H7 (cell line): Measurements from ENCODE around the gene SPTBN1. TPM values are rescaled to one million over a fixed set of nuclear protein-coding genes. Genes with fewer than 3 reads are reported as not detected.
"Not testable (repeated sequence)": the region's sequence is repeated elsewhere in the genome, so short reads cannot be mapped to it uniquely, and the experiment has no call there.

ENCODE experiments used
- DNase-seq: peaks from one replicate; pipeline ENCODE4 v3.0.0; 2012
- H3K27me3 ChIP-seq: 2 replicates; pipeline ENCODE4 v1.6.0; 2011; ENCODE audit warnings: mild to moderate bottlenecking, low read length; ENCODE audit not compliant: control insufficient read depth, insufficient read depth
- H3K36me3 ChIP-seq: replicated peaks from 2 replicates; pipeline ENCODE4 v1.5.1; 2011; ENCODE audit warnings: low read length; ENCODE audit not compliant: control insufficient read depth, insufficient read depth
- H3K4me3 ChIP-seq: 2 replicates; pipeline ENCODE4 v1.5.1; 2011; ENCODE audit warnings: low read depth, mild to moderate bottlenecking, control low read depth, low read length, moderate library complexity; ENCODE audit not compliant: insufficient read depth
- total RNA-seq: library from RNA; depleted of rRNA; stranded (reverse); fragments of >200 nt; shearing (Covaris generic); gene quantifications from 2 replicates; pipeline ENCODE4 v1.2.3, GENCODE V29; 2014

The SPTBN1 gene
- total RNA-seq, 1 experiment from 2014 or later = 100 TPM

DNA sequence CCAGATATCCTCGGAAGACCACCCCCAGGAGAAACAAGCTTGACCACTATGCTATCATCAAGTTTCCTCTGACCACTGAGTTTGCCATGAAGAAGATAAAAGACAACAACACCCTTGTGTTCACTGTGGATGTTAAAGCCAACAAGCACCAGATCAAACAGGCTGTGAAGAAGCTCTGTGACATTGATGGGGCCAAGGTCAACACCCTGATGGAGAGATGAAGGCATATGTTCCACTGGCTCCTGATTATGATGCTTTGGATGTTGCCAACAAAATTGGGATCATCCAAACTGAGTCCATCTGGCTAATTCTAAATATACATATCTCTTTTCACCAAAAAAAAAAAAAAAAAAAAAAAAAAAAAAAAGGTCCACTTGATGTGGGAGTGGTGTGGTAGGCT is 73.4 kb downstream of the SPTBN1 start:
- not testable (repeated sequence) for DNase-seq, H3K27me3 ChIP-seq, H3K36me3 ChIP-seq, H3K4me3 ChIP-seq

DNA sequence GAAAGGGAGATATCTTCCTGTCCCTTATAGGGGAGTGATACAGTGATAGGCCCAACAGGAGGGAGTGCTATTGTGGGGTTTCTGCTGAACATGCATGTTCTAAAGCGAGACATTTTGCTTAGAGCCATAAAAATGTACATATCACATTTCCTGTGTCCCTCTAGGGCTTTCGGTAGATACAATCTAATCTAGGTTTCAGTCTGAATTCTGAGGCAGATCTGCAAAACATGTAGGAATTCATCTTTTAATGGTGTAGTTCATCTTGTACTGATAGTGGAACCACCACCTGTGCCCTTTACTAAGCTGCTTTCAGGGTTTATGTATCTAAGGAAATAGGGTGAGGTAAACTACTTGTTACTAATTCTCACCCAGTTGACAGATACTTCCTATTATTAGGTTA is 73.8 kb downstream of the SPTBN1 start:
- Histone ChIP-seq H3K27me3 (no peaks in the 10 kb centered on the region), H3K36me3 (no peaks in the 10 kb centered on the region; the same call in 1 of the 2 replicates), H3K4me3 (no peak overlapping the region)
- no peak for DNase-seq

DNA sequence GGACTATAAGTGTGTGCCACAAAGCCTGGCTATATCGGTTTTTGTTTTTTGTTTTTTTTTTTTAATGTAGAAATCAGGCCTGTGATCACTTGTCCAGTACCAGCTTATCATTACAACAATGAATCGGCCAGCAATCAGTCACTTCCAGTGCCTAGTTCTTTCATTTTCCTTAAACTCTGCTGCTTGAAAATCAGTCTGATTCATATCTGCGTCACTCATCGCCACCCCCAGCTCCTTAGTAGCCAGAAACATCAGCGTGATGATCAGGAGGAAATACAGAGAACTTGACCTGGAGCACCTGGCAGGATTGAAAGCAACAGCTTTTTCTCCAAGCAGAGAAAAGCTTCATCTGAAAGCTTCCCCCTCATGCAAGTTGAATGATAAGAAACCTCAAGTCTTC is 75.4 kb downstream of the SPTBN1 start:
- H3K27me3 ChIP-seq = no peaks in the 10 kb centered on the region
- DNase-seq = no peak
- H3K4me3 ChIP-seq = no peak overlapping the region
- H3K36me3 ChIP-seq = no peaks in the 10 kb centered on the region; the same call in 1 of the 2 replicates

DNA sequence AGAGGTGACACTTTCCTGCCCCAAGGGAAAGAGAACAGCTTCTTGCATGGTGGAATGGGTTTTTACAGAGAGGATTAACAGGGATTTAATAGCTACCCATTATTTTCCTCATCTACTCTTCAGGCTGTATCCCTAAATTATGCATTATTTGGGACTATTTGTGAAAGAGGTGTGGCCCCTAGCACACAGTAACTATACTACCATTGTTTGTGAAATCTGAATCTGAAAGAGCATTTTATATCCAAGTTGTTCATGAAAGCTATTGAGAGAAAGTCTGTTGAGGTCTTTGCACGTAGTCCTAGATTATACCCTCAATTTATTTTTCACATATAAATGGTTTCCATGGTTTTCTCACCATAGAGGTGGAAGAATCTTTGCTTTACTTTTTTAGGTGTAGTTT is 78.1 kb downstream of the SPTBN1 start:
- H3K27me3 ChIP-seq = no peaks in the 10 kb centered on the region
- DNase-seq = no peak
- H3K36me3 ChIP-seq = no peaks in the 10 kb centered on the region
- H3K4me3 ChIP-seq = no peak overlapping the region

DNA sequence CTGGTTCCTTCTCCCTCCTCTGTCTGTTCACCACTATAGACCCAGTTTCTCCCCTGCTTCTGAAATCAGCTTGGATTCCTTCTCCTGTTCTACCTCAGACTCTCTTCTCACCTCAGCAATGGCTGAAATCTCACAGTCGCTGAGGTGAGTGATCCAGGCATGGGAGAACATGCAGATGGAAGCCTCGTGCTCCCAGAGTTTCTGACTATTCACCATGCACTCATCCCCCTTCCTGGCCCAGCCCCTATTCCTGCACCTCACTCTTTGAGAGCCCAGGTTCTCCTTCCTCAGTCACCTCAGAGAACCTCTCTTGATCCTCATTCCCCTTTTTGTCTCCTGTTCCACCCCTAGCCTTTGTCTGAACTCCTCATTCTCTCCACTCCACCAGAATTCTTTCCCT is 78.5 kb downstream of the SPTBN1 start:
- H3K36me3 ChIP-seq = no peaks in the 10 kb centered on the region
- no peak for DNase-seq
- no peaks in the 10 kb centered on the region for H3K27me3 ChIP-seq
- H3K4me3 ChIP-seq = no peak overlapping the region

DNA sequence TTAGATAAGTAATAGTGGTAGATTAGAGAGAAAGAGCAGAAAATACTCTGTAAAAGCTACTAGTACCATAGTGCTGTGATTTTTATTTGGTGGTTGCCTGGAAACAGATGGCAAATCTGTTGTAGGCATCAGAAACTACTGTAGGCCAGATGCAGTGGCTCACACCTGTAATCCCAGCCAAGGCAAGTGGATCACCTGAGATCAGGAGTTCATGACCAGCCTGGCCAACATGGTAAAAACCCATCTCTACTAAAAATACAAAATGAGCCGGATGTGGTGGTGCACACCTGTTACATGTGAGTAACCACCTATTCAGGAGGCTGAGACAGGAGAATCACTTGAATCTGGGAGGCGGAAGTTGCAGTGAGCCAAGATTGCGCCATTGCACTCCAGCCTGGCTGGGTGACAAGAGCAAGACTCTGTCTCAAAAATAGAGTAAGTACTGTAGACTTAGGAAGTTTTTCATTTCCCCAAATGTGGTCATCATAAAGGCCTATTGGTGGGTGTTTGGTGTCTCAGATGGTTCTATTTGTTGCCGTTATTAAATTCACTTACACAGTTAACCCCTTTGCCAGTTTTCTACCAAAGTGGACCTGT is 79.6 kb downstream of the SPTBN1 start:
- no peak overlapping the region for H3K4me3 ChIP-seq
- no peaks in the 10 kb centered on the region for H3K36me3 ChIP-seq
- no peak for DNase-seq

DNA sequence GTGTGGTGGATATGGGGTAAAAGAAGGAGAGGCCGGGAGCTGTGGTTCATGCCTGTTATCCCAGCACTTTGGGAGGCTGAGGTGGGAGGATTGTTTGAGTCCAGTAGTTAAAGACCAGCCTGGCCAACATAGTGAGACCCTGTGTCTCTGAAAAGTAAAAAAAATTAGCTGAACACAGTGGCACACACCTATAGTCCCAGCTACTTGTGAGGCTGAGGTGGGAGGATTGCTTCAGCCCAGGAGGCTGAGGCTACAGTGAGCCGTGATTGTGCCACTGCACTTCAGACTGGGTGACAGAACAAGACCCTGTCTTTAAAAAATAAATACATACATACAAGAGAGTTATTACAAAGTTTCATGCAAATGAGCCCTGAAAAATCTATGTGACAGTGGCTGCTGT is 80.6 kb downstream of the SPTBN1 start:
- Histone ChIP-seq H3K36me3 (no peaks in the 10 kb centered on the region), H3K4me3 (no peak overlapping the region), H3K27me3 (no peaks in the 10 kb centered on the region)
- no peak for DNase-seq

More for the DNA sequence above, 79.6 kb downstream of the SPTBN1 start:
- H3K27me3 ChIP-seq = no peaks in the 10 kb centered on the region

DNA sequence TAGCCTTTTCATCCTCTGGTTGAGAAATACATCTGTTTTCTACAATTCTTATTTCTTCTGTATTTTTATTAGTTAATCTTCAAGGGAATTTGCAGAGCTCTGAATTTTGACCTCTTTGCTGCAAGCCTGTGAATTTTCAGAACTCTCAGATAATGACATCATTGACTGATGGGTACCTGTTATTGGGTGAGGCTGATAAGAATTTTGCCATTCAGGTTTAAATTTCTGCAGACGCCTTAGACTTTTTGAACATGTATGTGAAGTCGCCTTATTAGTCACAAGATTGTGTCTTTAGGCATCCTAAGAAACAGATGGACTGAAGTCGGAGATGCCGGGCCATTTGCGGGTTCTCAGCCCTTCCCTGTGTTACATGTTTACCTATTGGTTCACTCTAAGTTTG is 82.4 kb downstream of the SPTBN1 start:
- Histone ChIP-seq H3K27me3 (no peaks in the 10 kb centered on the region), H3K4me3 (no peak overlapping the region), H3K36me3 (no peaks in the 10 kb centered on the region)

DNA sequence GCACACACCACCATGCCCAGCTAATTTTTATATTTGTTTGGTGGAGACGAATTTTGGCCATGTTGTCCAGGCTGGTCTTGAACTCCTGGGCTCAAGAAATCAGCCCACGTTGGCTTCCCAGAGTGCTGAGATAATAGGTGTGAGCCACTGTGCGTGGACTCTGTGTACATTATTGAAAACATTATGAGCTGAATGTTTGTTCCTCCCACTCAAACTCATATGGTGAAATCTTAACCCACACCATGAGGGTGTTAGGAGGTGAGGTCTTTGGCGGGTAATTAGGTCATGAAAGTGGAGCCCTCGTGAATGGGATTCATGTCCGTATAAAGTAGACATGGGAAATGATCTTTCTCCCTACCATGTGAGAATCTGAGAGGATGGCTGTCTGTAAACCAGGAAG is 83.6 kb downstream of the SPTBN1 start:
- Histone ChIP-seq H3K4me3 (no peak overlapping the region), H3K27me3 (no peaks in the 10 kb centered on the region), H3K36me3 (no peaks in the 10 kb centered on the region)
- no peak for DNase-seq

More for the DNA sequence above, 82.4 kb downstream of the SPTBN1 start:
- no peak for DNase-seq

DNA sequence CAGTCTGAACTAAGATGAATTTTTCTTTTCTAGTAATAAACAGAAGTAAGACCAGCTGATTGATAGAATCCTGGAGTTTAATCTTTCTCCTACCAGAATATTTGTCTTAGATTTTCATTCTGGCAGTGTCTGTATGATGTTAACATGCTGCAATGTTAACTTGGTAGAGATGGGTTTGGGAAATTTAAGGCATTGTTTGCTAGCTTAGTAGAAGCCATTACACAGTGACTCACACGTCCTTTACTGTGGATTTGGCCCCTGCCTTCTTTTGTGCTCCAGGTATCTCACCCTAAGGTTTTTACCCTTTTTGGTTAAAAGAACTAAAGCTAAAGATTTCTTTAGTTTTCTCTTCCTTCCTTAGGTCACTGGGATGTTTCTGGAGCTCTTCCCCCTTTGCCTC is 84.1 kb downstream of the SPTBN1 start:
- Histone ChIP-seq H3K36me3 (no peaks in the 10 kb centered on the region), H3K4me3 (no peak overlapping the region), H3K27me3 (no peaks in the 10 kb centered on the region)
- DNase-seq = no peak

DNA sequence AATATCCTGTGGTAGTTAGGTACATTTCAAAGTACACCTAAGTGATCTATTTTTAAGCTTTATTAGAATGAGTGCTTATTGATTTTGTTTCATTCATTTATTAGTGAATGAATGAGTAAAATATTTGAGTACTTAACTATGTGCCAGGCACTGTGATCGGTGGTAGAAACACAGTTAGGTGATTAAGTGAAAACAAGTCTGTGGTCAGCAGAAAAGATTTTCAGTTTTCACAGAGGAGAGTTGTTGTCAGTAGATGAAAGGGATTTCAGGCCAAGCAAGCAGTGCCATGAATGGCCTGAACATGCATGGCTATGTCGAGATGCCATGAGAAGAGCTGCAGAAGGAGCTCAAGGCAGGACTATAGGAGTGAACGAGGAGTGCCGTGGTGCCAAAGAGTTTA is 85.9 kb downstream of the SPTBN1 start:
- H3K27me3 ChIP-seq = no peaks in the 10 kb centered on the region
- H3K36me3 ChIP-seq = no peaks in the 10 kb centered on the region
- no peak for DNase-seq
- no peak overlapping the region for H3K4me3 ChIP-seq

DNA sequence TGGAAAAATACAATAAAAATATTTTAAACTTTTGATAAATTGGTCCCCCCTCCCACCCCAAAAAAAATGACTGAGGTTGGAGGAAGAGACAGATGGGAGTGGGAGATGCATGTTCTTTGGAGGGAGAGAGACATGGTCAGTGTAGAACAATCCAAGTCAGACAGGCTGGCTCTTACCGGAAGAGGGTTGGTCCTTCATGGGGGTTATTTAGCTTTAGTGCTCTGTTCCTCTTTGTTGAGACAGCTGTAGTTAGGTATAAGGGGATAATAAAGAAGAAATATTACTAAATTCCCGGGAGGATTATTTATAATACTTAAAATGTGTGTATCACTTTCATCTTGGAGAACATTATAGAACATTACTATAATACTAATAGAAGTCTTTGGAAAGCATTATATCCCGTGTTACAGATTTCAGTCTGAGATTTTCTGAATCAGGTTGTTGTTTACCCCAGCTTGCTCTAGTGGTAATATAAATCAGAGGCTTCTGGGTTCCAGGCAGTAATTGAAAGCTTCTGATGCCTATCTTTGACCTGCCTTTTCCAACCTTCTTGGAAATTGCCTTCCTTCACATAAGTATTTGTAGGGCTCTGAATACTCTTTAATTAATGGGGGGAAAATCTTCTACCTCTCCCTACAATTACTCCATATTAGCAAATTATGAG is 87.7 kb downstream of the SPTBN1 start:
- Histone ChIP-seq H3K36me3 (no peaks in the 10 kb centered on the region), H3K4me3 (no peak overlapping the region), H3K27me3 (no peaks in the 10 kb centered on the region)
- DNase-seq = no peak

DNA sequence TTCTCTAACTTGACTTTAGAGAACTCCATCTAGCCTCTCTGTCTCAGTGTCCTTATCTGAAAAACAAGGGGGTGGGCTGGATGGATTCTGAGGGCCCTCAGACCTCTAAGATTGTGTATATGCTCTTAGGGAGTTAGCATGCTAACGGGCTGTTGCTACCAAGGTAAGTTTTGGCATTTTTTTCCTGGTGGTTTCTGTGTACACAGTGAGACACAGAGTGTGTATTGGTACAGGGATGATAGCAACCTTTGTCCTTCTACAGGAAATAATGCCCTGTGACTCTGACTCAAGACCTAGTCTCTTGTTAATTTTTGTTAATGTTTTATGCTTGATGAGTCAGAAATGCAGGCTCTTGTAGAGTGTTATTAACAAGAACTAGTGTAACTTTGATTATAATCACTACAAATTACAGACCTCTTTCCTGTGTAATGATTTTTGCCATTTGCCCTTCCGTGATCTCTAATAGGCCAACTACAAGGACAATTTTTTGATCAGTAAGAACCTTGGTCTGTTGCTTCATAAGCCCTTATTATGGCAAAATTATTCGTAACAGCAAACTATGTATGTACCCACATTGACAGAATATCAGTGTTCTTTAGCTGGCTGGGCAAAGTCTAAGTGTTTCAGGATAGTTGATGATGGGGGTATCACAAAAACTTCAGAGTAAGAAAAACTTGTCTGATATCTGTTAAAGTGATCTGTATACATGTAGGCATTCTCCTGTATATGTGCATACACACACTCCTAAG is 89.7 kb downstream of the SPTBN1 start:
- Histone ChIP-seq H3K27me3 (no peaks in the 10 kb centered on the region), H3K36me3 (no peaks in the 10 kb centered on the region), H3K4me3 (no peak overlapping the region)
- DNase-seq = no peak

DNA sequence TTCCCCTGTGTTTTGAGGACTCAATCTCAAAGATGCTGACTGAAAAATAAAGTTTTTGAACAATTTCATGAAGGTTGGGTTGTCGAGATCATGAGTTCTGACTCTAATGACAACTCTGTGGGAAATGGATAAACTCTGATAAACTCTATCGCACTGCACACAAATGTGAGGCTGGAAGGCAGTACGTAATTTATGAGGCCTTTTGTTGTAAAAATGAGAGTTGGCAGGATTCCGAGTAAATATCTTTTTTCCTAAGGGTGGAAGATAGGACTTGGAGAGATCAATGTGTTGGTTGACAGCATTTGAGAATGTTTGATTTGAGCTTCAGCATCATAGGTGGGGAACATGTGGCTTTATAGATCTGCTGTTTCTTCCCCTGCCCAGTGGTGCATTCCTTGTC is 90.4 kb downstream of the SPTBN1 start:
- H3K36me3 ChIP-seq = no peaks in the 10 kb centered on the region
- H3K27me3 ChIP-seq = no peaks in the 10 kb centered on the region
- DNase-seq = no peak
- H3K4me3 ChIP-seq = no peak overlapping the region
